HCT116 (cell line): ENCODE measurements around the gene RASSF7. TPM values are rescaled to one million over a fixed set of nuclear protein-coding genes. Genes with fewer than 3 reads are reported as not detected.

Experiments used
- ATAC-seq: fragments of 200-7000 bp; cut with Tn5 transposase; 2 replicates; pipeline ENCODE4 v1.9.1; 2020; ENCODE audit warnings: mild to moderate bottlenecking, moderate library complexity
- BruUV-seq: library from RNA; stranded (reverse); fragments of 400-500 nt; replicated peaks from 2 replicates; lab custom pipeline; 2021; lab: Mats Ljungman, UMichigan
- CTCF ChIA-PET: fragments of 300-600 bp; sonication (Branson Sonifier 250); formaldehyde crosslinking; loops from one replicate; lab custom pipeline; 2021; ENCODE audit warnings: antibody characterized with exemption; lab: Charles Lee
- POLR2A ChIA-PET: fragments of 300-600, 350-600 bp; sonication (Branson Sonifier 250); formaldehyde crosslinking; loops from one replicate; lab custom pipeline; 2021; ENCODE audit warnings: antibody characterized with exemption; lab: Charles Lee
- RAD21 ChIA-PET, 2 experiments: fragments of 300-600 bp; sonication (Branson Sonifier 250); formaldehyde crosslinking; loops; one replicate each; lab custom pipeline; 2023; ENCODE audit warnings: low total read pairs in 2 of 2; ENCODE audit not compliant: uncharacterized antibody in 2 of 2, unreplicated experiment in 2 of 2, low non-redundant PET in 1 of 2; lab: Charles Lee
- DNase-seq: peaks from one replicate; pipeline ENCODE4 v3.0.0-alpha.2; 2010; ENCODE audit warnings: low read depth, low spot score
- H2AFZ ChIP-seq: fragments of 200-600 bp; shearing (Covaris generic), sonication (generic); 2 replicates; pipeline ENCODE4 v1.6.1; 2017; ENCODE audit warnings: low read depth, mixed run types, mixed read lengths, antibody characterized with exemption, low read length; ENCODE audit not compliant: poor library complexity, severe bottlenecking
- H3K27ac ChIP-seq: 2 replicates; pipeline ENCODE4 v1.5.1; 2012; ENCODE audit warnings: low read depth, low read length
- H3K27me3 ChIP-seq: fragments of 200-600 bp; sonication (generic); 2 replicates; pipeline ENCODE4 v1.6.1; 2016; ENCODE audit warnings: mixed run types, low read length, mixed read lengths; ENCODE audit not compliant: insufficient read depth
- H3K36me3 ChIP-seq, 2 experiments: fragments of 200-500 bp in 1 of 2; fragments of 200-600 bp in 1 of 2; sonication (Bioruptor generic) in 1 of 2; sonication (generic) in 1 of 2; 2 replicates each; pipeline versions ENCODE4 v1.5.1 to v1.6.1; 2014 to 2016; ENCODE audit warnings: low read length in 2 of 2, inconsistent platforms in 1 of 2, mixed read lengths in 1 of 2, mixed run types in 1 of 2; ENCODE audit not compliant: insufficient read depth in 2 of 2, control insufficient read depth in 1 of 2
- H3K4me1 ChIP-seq, 2 experiments: fragments of 200-600 bp in 1 of 2; sonication (generic) in 1 of 2; 2 replicates each; pipeline versions ENCODE4 v1.5.1 to v1.6.1; 2012 to 2017; ENCODE audit warnings: low read length in 2 of 2, inconsistent platforms in 1 of 2, mild to moderate bottlenecking in 1 of 2, mixed read lengths in 1 of 2, mixed run types in 1 of 2, moderate library complexity in 1 of 2; ENCODE audit not compliant: insufficient read depth in 2 of 2, control insufficient read depth in 1 of 2
- H3K4me2 ChIP-seq: fragments of 200-600 bp; sonication (generic); 2 replicates; pipeline ENCODE4 v1.6.1; 2017; ENCODE audit warnings: mixed run types, low read length, mixed read lengths
- H3K4me3 ChIP-seq, 2 experiments: fragments of 200-600 bp in 1 of 2; sonication (generic) in 1 of 2; replicated peaks in 1 of 2; 2 replicates each; pipeline ENCODE4 v1.5.1; 2011 to 2016; ENCODE audit warnings: low read length in 2 of 2, control low read depth in 1 of 2, low read depth in 1 of 2, mild to moderate bottlenecking in 1 of 2, mixed read lengths in 1 of 2, mixed run types in 1 of 2
- H3K79me2 ChIP-seq: fragments of 200-600 bp; sonication (generic); 2 replicates; pipeline ENCODE4 v1.6.1; 2017; ENCODE audit warnings: mild to moderate bottlenecking, mixed run types, low read length, moderate library complexity, mixed read lengths; ENCODE audit not compliant: insufficient read depth
- H3K9ac ChIP-seq: fragments of 200-600 bp; sonication (generic); 2 replicates; pipeline ENCODE4 v1.6.1; 2016; ENCODE audit warnings: low read length, mixed read lengths
- H3K9me2 ChIP-seq: fragments of 200-600 bp; sonication (generic), shearing (Covaris generic); 2 replicates; pipeline ENCODE4 v1.6.1; 2017; ENCODE audit warnings: mixed run types, mild to moderate bottlenecking, moderate library complexity; ENCODE audit not compliant: insufficient read depth
- H3K9me3 ChIP-seq, 2 experiments: fragments of 200-500 bp in 1 of 2; fragments of 200-600 bp in 1 of 2; sonication (Bioruptor generic) in 1 of 2; sonication (generic) in 1 of 2; 2 replicates each; pipeline ENCODE4 v1.6.1; 2014 to 2017; ENCODE audit warnings: low read length in 2 of 2, mixed read lengths in 2 of 2, inconsistent platforms in 1 of 2, low read depth in 1 of 2, mild to moderate bottlenecking in 1 of 2, mixed run types in 1 of 2, moderate library complexity in 1 of 2; ENCODE audit not compliant: control insufficient read depth in 1 of 2, insufficient read depth in 1 of 2
- H4K20me1 ChIP-seq: fragments of 200-600 bp; sonication (generic), shearing (Covaris generic); 2 replicates; pipeline ENCODE4 v1.6.1; 2017; ENCODE audit warnings: mixed run types, mild to moderate bottlenecking, moderate library complexity; ENCODE audit not compliant: insufficient read depth
- ATF3 ChIP-seq: IDR thresholded peaks from 2 replicates; pipeline ENCODE4 v1.6.1; 2012
- CBX3 ChIP-seq: IDR thresholded peaks from 2 replicates; pipeline ENCODE4 v1.6.1; 2012; ENCODE audit warnings: low read depth
- CEBPB ChIP-seq: IDR thresholded peaks from 2 replicates; pipeline ENCODE4 v1.6.1; 2012; ENCODE audit warnings: low read depth
- CTCF ChIP-seq, 3 experiments: fragments of 200-600 bp in 1 of 3; sonication (generic) in 1 of 3; IDR thresholded peaks in 2 of 3; conservative IDR thresholded peaks in 1 of 3; 2 replicates each; pipeline ENCODE4 v1.5.1; 2012 to 2017; ENCODE audit warnings: low read depth in 2 of 3, low read length in 2 of 3, antibody characterized with exemption in 1 of 3, borderline replicate concordance in 1 of 3, control low read depth in 1 of 3, mild to moderate bottlenecking in 1 of 3, mixed read lengths in 1 of 3, mixed run types in 1 of 3, moderate library complexity in 1 of 3; ENCODE audit not compliant: insufficient read depth in 1 of 3
- EZH2phosphoT487 ChIP-seq: fragments of 200-600 bp; IDR thresholded peaks from 2 replicates; pipeline ENCODE4 v1.6.1; 2018; ENCODE audit warnings: antibody characterized with exemption, borderline replicate concordance
- FOSL1 ChIP-seq: IDR thresholded peaks from 2 replicates; pipeline ENCODE4 v1.6.1; 2012; ENCODE audit warnings: low read depth
- MAX ChIP-seq: IDR thresholded peaks from 2 replicates; pipeline ENCODE4 v1.6.1; 2012
- RAD21 ChIP-seq: IDR thresholded peaks from 2 replicates; pipeline ENCODE4 v1.6.1; 2012; ENCODE audit warnings: low read depth, mild to moderate bottlenecking
- REST ChIP-seq: IDR thresholded peaks from 2 replicates; pipeline ENCODE4 v1.6.1; 2012; ENCODE audit warnings: low read depth
- SP1 ChIP-seq: IDR thresholded peaks from 2 replicates; pipeline ENCODE4 v1.6.1; 2012; ENCODE audit warnings: low read depth
- ZBTB33 ChIP-seq: IDR thresholded peaks from 2 replicates; pipeline ENCODE4 v1.6.1; 2011; ENCODE audit warnings: mild to moderate bottlenecking, low read length, moderate library complexity; ENCODE audit not compliant: insufficient replicate concordance; ENCODE audit errors: extremely low read depth
- intact Hi-C: fragments of 100-400 bp; cut with micrococcal nuclease; formaldehyde crosslinking; loops from 2 replicates; pipeline ENCODE4 v1.10.0; 2022
- total RNA-seq: library from RNA; stranded (reverse); gene quantifications from one replicate; pipeline ENCODE4 v1.2.1, GENCODE V29; 2021; ENCODE audit not compliant: unreplicated experiment

Gene RASSF7
- total RNA-seq, 1 experiment from 2014 or later: 35.9 TPM

- Histone ChIP-seq H3K27me3 (no peaks in the 10 kb centered on the region), H4K20me1 (no peaks in the 10 kb centered on the region), H3K27ac (no peak overlapping the region), H3K79me2 (peaks cover 83% of the 10 kb centered on the region), H3K9me2 (no peaks in the 10 kb centered on the region), H3K9ac (no peak overlapping the region), H3K4me1 (no peaks in the 10 kb centered on the region), H3K4me3 (no peak overlapping the region), H2AFZ (no peak overlapping the region), H3K4me2 (no peak overlapping the region), H3K36me3 (peaks cover 47 to 63% of the 10 kb centered on the region in 2 experiments), H3K9me3 (no peaks in the 10 kb centered on the region)
- ATAC-seq (no peak), DNase-seq (no peak)
- RAD21 ChIA-PET: no interaction called here
- POLR2A ChIA-PET: no interaction called here
- intact Hi-C loops: no loop called here
- CTCF ChIA-PET: no interaction called here
- BruUV-seq: no TSS peak
- TF ChIP-seq FOSL1 (no peak), MAX (no peak), REST (no peak), ATF3 (no peak)
Measured at GRCh38 chr11:587978-588380, 27.2 kb downstream of the RASSF7 start.

GRCh38 chr11:589798-590197, 29.0 kb downstream of the RASSF7 start:
- ATAC-seq (no peak), DNase-seq (no peak)
- RAD21 ChIA-PET: no interaction called here
- peaks cover 49 to 65% of the 10 kb centered on the region in 2 experiments for H3K36me3 ChIP-seq
- intact Hi-C loops: no loop called here
- no peak overlapping the region for H3K4me2 ChIP-seq
- no TSS peak for BruUV-seq
- CTCF ChIA-PET: no interaction called here
- peaks cover 0 to 8% of the 10 kb centered on the region in 2 experiments; a peak in 2 of 4 replicates for H3K4me1 ChIP-seq
- no peak overlapping the region for H3K27ac ChIP-seq
- H4K20me1 ChIP-seq: no peaks in the 10 kb centered on the region
- H3K9me3 ChIP-seq: no peaks in the 10 kb centered on the region
- peaks cover 83% of the 10 kb centered on the region for H3K79me2 ChIP-seq
- POLR2A ChIA-PET: no interaction called here
- no peak overlapping the region for H3K9ac ChIP-seq
- H2AFZ ChIP-seq: no peak overlapping the region
- H3K9me2 ChIP-seq: no peaks in the 10 kb centered on the region
- no peak overlapping the region for H3K4me3 ChIP-seq
- H3K27me3 ChIP-seq: no peaks in the 10 kb centered on the region
- TF ChIP-seq ZBTB33: no peak
- TF ChIP-seq EZH2phosphoT487: no peak
- TF ChIP-seq CTCF (IDR thresholded peaks at IDR 0.05 in 2 of 3, conservative IDR thresholded peaks at IDR 0.05 in 1 of 3; ENCODE audit: borderline replicate concordance in 1 of 3, insufficient read depth in 1 of 3, low read depth in 2 of 3, low read length in 2 of 3): no peak
- no peak for TF ChIP-seq CBX3
- TF ChIP-seq MAX: no peak
- TF ChIP-seq SP1: no peak
- TF ChIP-seq CEBPB: no peak
- TF ChIP-seq RAD21: no peak
- TF ChIP-seq ATF3: no peak
